SU-DHL-6 (cell line): ENCODE measurements around the gene TAF1C.

Experiments used
- H2AFZ ChIP-seq: fragments of 200-600 bp; sonication (generic); 2 replicates; pipeline ENCODE4 v1.6.1; 2014; ENCODE audit warnings: low read depth, mild to moderate bottlenecking, moderate library complexity, mixed read lengths, antibody characterized with exemption, low read length; ENCODE audit not compliant: severe bottlenecking
- H3F3A ChIP-seq: fragments of 200-600 bp; shearing (Covaris generic); 2 replicates; pipeline ENCODE4 v1.6.0; 2016; ENCODE audit warnings: antibody characterized with exemption, mild to moderate bottlenecking; ENCODE audit not compliant: insufficient read depth
- H3K27ac ChIP-seq: fragments of 200-600 bp; sonication (generic); 2 replicates; pipeline ENCODE4 v1.5.1; 2016; ENCODE audit warnings: low read depth, mild to moderate bottlenecking, low read length, moderate library complexity, mixed read lengths
- H3K27me3 ChIP-seq: fragments of 200-600 bp; sonication (generic), shearing (Covaris generic); 2 replicates; pipeline ENCODE4 v1.6.0; 2014; ENCODE audit warnings: mild to moderate bottlenecking, low read length
- H3K36me3 ChIP-seq: fragments of 200-600 bp; sonication (generic); 2 replicates; pipeline ENCODE4 v1.6.1; 2014; ENCODE audit warnings: mild to moderate bottlenecking, low read length, mixed read lengths
- H3K4me2 ChIP-seq: fragments of 300-600, 200-600 bp; shearing (Covaris generic), sonication (generic); 2 replicates; pipeline ENCODE4 v1.6.0; 2014; ENCODE audit warnings: low read length, low read depth, mild to moderate bottlenecking; ENCODE audit not compliant: poor library complexity, severe bottlenecking
- H3K4me3 ChIP-seq: fragments of 200-600 bp; sonication (generic); 2 replicates; pipeline ENCODE4 v1.5.1; 2014; ENCODE audit warnings: antibody characterized with exemption, low read length, mild to moderate bottlenecking, mixed read lengths; ENCODE audit not compliant: insufficient read depth, poor library complexity, severe bottlenecking
- H3K79me2 ChIP-seq: fragments of 200-600 bp; sonication (generic); 2 replicates; pipeline ENCODE4 v1.6.1; 2014; ENCODE audit warnings: mild to moderate bottlenecking, low read length, moderate library complexity; ENCODE audit not compliant: insufficient read depth
- H3K9ac ChIP-seq: fragments of 200-600 bp; sonication (generic); 2 replicates; pipeline ENCODE4 v1.7.0; 2014; ENCODE audit warnings: mild to moderate bottlenecking, low read length
- H3K9me2 ChIP-seq: fragments of 200-600 bp; sonication (generic); replicated peaks from 2 replicates; pipeline ENCODE4 v1.6.1; 2014; ENCODE audit warnings: low read length; ENCODE audit not compliant: insufficient read depth
- H3K9me3 ChIP-seq: fragments of 200-600 bp; sonication (generic); 2 replicates; pipeline ENCODE4 v1.6.1; 2014; ENCODE audit warnings: low read length, mixed read lengths; ENCODE audit not compliant: insufficient read depth
- H4K20me1 ChIP-seq: fragments of 200-600 bp; sonication (generic); 2 replicates; pipeline ENCODE4 v1.6.1; 2014; ENCODE audit warnings: low read depth, mild to moderate bottlenecking, antibody characterized with exemption, low read length, moderate library complexity, mixed read lengths
- EZH2phosphoT487 ChIP-seq: fragments of 200-600 bp; sonication (generic), shearing (Covaris generic); conservative IDR thresholded peaks from 2 replicates; pipeline ENCODE4 v1.6.1; 2018; ENCODE audit warnings: mild to moderate bottlenecking, antibody characterized with exemption, low read length, moderate library complexity, mixed read lengths
- TF ChIP-seq, protein P1 (sequence below): fragments of 200-600 bp; sonication (generic); IDR thresholded peaks from one replicate; pipeline ENCODE4 v1.5.1; 2017; ENCODE audit warnings: antibody characterized with exemption, mild to moderate bottlenecking, low read length, moderate library complexity; ENCODE audit not compliant: insufficient read depth, poor library complexity, severe bottlenecking

The TAF1C gene

DNA sequence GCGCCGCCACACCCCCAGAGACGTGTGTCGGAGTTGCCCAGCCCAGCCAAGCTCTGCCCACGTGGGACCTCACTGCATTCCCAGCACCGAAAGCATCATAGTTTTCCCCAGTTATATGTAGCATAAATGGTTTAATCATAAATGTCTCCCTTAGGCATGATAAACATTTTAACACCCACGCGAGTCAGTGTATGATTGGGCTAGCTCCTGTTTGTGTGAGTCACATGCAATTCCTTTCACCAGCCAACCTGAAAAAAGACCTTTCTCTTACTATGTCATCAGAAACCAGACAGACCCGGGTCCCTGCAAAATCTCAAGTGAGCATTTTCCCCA lies 9.2 kb downstream of the TAF1C start:
- Histone ChIP-seq H2AFZ (no peak overlapping the region), H4K20me1 (no peaks in the 10 kb centered on the region), H3K27ac (no peak overlapping the region), H3K9ac (no peak overlapping the region), H3K4me2 (no peak overlapping the region), H3K27me3 (no peaks in the 10 kb centered on the region), H3K4me3 (no peak overlapping the region), H3K9me3 (no peaks in the 10 kb centered on the region), H3K36me3 (no peaks in the 10 kb centered on the region), H3F3A (no peaks in the 10 kb centered on the region), H3K79me2 (no peaks in the 10 kb centered on the region), H3K9me2 (no peaks in the 10 kb centered on the region)
- TF ChIP-seq EZH2phosphoT487, result no peak
- TF ChIP-seq, protein P1, sequence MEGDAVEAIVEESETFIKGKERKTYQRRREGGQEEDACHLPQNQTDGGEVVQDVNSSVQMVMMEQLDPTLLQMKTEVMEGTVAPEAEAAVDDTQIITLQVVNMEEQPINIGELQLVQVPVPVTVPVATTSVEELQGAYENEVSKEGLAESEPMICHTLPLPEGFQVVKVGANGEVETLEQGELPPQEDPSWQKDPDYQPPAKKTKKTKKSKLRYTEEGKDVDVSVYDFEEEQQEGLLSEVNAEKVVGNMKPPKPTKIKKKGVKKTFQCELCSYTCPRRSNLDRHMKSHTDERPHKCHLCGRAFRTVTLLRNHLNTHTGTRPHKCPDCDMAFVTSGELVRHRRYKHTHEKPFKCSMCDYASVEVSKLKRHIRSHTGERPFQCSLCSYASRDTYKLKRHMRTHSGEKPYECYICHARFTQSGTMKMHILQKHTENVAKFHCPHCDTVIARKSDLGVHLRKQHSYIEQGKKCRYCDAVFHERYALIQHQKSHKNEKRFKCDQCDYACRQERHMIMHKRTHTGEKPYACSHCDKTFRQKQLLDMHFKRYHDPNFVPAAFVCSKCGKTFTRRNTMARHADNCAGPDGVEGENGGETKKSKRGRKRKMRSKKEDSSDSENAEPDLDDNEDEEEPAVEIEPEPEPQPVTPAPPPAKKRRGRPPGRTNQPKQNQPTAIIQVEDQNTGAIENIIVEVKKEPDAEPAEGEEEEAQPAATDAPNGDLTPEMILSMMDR, result no peak

DNA sequence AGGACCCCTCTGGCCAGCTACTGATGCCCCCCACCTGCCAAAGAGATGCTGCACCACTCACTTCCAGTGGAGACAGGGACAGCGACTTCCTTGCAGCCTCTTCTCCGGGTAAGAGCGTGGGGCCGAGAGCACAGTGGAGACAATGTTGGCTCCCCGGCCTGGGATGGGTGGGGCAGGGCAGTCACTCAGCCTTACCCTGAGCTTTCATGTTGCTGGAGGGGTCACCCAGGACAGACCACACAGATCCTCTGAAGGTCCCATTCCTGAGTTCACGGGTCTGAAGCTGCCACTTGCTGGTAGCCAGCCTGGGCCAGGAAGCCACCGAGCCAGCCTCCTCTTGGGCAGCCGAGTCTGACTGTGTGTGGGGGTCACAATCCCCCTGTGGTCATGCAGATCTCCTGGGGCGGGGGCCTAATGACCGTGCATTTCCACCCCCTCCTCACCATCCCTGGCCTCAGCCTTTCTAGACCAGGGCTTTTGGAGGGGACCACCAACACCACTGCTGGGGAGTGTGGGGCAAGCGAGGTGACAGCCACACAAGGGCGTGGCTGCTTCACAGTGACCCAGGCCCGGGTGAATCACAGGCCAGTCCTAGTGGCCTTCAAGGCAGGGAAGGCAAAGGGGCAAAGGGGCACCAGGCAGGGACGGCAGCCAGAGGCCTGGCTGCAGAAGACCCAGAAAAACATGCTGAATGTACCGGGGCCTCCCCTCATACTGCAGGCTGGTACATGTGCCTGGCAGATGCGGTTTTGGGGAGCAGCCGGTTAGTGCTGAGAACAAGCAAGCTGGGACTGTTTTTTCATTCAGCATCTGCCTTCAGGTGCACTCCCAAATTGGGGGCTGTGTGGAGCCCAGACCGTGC lies 10.4 kb downstream of the TAF1C start:
- no peaks in the 10 kb centered on the region for H3K79me2 ChIP-seq
- H3K4me3 ChIP-seq, result no peak overlapping the region
- no peaks in the 10 kb centered on the region for H3F3A ChIP-seq
- H3K36me3 ChIP-seq, result no peaks in the 10 kb centered on the region
- no peaks in the 10 kb centered on the region for H3K9me2 ChIP-seq
- no peak overlapping the region for H3K27ac ChIP-seq
- H3K9ac ChIP-seq, result no peak overlapping the region
- no peaks in the 10 kb centered on the region for H4K20me1 ChIP-seq
- H3K27me3 ChIP-seq, result no peaks in the 10 kb centered on the region
- no peak overlapping the region for H3K4me2 ChIP-seq
- H3K9me3 ChIP-seq, result no peaks in the 10 kb centered on the region
- no peak overlapping the region for H2AFZ ChIP-seq
- TF ChIP-seq, protein P1, result no peak
- TF ChIP-seq EZH2phosphoT487, result no peak

DNA sequence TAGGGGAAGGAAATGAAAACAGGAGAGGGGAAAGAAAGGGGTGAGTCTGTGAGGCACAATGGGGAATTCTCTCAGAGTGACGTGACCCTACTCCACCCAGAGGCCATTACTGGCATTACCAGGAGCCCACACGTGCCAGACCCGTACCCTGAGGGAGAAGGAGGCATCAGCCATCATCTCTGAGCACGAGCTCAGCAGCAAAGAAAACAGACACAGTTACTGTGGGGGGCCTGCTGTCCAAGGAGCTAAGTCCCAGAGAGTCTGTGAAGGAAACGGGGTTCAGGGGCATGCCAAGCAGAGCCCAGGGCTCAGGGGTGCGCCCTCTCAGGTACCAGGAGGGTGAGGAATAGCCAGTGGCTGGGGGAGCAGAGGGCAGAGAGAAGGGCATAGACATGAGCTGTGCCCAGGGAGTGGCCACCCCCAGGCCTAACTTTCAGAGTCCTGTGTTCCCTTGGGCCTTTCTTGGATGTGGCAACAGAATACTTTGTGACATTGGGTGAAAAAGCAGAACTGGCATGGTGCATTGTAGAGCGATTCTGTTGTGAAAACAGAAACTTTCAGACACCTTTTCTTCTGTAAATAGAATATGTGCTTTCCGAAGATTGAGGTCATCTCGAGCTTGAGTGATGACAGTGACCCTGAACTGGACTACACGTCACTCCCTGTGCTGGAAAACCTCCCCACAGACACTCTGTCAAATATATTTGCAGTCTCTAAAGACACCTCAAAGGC lies 11.3 kb downstream of the TAF1C start:
- Histone ChIP-seq H3K27ac (no peak overlapping the region), H3K27me3 (no peaks in the 10 kb centered on the region), H3K79me2 (no peaks in the 10 kb centered on the region), H3K9ac (no peak overlapping the region), H3K4me3 (no peak overlapping the region), H3K9me3 (no peaks in the 10 kb centered on the region), H3K4me2 (no peak overlapping the region), H4K20me1 (no peaks in the 10 kb centered on the region), H3K36me3 (no peaks in the 10 kb centered on the region), H2AFZ (no peak overlapping the region), H3F3A (no peaks in the 10 kb centered on the region), H3K9me2 (no peaks in the 10 kb centered on the region)
- TF ChIP-seq EZH2phosphoT487, result no peak
- TF ChIP-seq, protein P1, result peak; percentile 82
